Vagina (tissue), 2 donors: ENCODE results near the gene LRRC47. TPM values are rescaled to one million over a fixed set of nuclear protein-coding genes. Genes with fewer than 3 reads are reported as not detected.

ENCODE experiments used
- DNase-seq, 2 donors: peaks; one replicate each; pipeline ENCODE4 v3.0.0-alpha.2; 2017; ENCODE audit errors: extremely low spot score in 2 of 2
- H3K27ac ChIP-seq: fragments of 200-600 bp; sonication (generic); one replicate; pipeline ENCODE4 v1.5.1; 2019
- H3K27me3 ChIP-seq: fragments of 200-600 bp; sonication (generic); one replicate; pipeline ENCODE4 v1.5.1; 2019
- H3K36me3 ChIP-seq, 2 donors: fragments of 200-600 bp; sonication (generic); one replicate each; pipeline ENCODE4 v1.5.1; 2017 to 2019
- H3K4me1 ChIP-seq: fragments of 200-600 bp; sonication (generic); one replicate; pipeline ENCODE4 v1.5.1; 2019
- H3K4me3 ChIP-seq, 2 donors: fragments of 200-600 bp; sonication (generic); 1 replicate in 1 of 2; 2 replicates in 1 of 2; pipeline ENCODE4 v1.5.1; 2016 to 2019
- H3K9me3 ChIP-seq: fragments of 200-600 bp; sonication (generic); one replicate; pipeline ENCODE4 v1.5.1; 2019
- CTCF ChIP-seq, 3 experiments: fragments of 450-650 bp in 2 of 3; fragments of 200-600 bp in 1 of 3; sonication (generic) in 1 of 3; IDR thresholded peaks; one replicate each; pipeline ENCODE4 v1.5.1; 2017 to 2019; ENCODE audit warnings: antibody characterized with exemption in 3 of 3, mild to moderate bottlenecking in 2 of 3, moderate library complexity in 2 of 3
- POLR2A ChIP-seq, 2 donors: fragments of 450-650 bp; IDR thresholded peaks; one replicate each; pipeline ENCODE4 v1.6.1; 2017; ENCODE audit warnings: antibody characterized with exemption in 2 of 2, mild to moderate bottlenecking in 2 of 2, moderate library complexity in 2 of 2
- POLR2AphosphoS5 ChIP-seq, 2 donors: sonication (generic); formaldehyde crosslinking; IDR thresholded peaks; one replicate each; pipeline ENCODE4 v1.9.0; 2017; ENCODE audit warnings: antibody characterized with exemption in 2 of 2, mild to moderate bottlenecking in 2 of 2, low read depth in 1 of 2; ENCODE audit not compliant: insufficient read depth in 1 of 2
- intact Hi-C: fragments of 100-400 bp; cut with DNase I; formaldehyde crosslinking; loops from one replicate; pipeline ENCODE4 v1.15.1; 2023
- total RNA-seq: library from RNA; depleted of rRNA; stranded (reverse); fragments of >200 nt; gene quantifications from one replicate; pipeline ENCODE4 v1.2.3, GENCODE V29; 2016

The LRRC47 gene
- total RNA-seq, 1 donor from 2014 or later = 32.4 TPM

- no peak overlapping the region for H3K4me3 ChIP-seq
- TF ChIP-seq CTCF (IDR thresholded peaks at IDR 0.05) = no peak
- no peak for TF ChIP-seq POLR2AphosphoS5 (IDR thresholded peaks at IDR 0.05; ENCODE audit: insufficient read depth in 1 of 2, low read depth in 1 of 2)
- no peak for TF ChIP-seq POLR2A (IDR thresholded peaks at IDR 0.05)
- intact Hi-C loops = no loop called here
- H3K36me3 ChIP-seq = peaks cover 0 to 49% of the 10 kb centered on the region in 2 donors
- no peaks in the 10 kb centered on the region for H3K27me3 ChIP-seq
- H3K4me1 ChIP-seq = no peaks in the 10 kb centered on the region
- H3K27ac ChIP-seq = no peak overlapping the region
- H3K9me3 ChIP-seq = no peaks in the 10 kb centered on the region
- no peak for DNase-seq
Measured at GRCh38 chr1:3837200-3837599, 40.9 kb upstream of the LRRC47 start.

- Histone ChIP-seq H3K4me1 (no peaks in the 10 kb centered on the region), H3K36me3 (peaks cover 0 to 47% of the 10 kb centered on the region in 2 donors), H3K27ac (no peak overlapping the region), H3K4me3 (no peak overlapping the region), H3K9me3 (no peaks in the 10 kb centered on the region), H3K27me3 (no peaks in the 10 kb centered on the region)
- TF ChIP-seq CTCF (IDR thresholded peaks at IDR 0.05) (no peak), POLR2A (IDR thresholded peaks at IDR 0.05) (no peak), POLR2AphosphoS5 (IDR thresholded peaks at IDR 0.05; ENCODE audit: insufficient read depth in 1 of 2, low read depth in 1 of 2) (no peak)
- DNase-seq = no peak
- intact Hi-C loops = no loop called here
Measured at GRCh38 chr1:3836421-3836820, 40.1 kb upstream of the LRRC47 start.

DNA sequence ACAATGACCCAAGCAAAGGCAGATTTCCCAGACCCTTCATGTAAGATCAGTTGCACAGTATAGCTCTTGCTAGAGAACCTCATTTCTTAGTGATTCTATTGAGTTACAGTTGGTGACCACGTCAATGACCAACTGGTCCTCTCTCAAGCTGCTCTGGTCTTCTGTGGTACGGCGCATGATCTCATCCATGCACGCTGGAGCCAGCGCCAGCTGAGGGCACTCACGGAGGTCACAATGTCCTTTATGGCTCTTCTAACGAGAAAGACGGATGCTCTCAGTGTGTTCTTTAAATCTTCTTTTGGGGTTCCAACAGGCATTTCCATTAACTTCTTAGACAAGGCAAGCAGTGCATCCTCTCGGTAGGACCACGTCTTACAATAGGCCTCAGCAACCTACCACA is 38.4 kb upstream of the LRRC47 start:
- Histone ChIP-seq H3K36me3 (peaks cover 0 to 56% of the 10 kb centered on the region in 2 donors), H3K4me3 (no peak overlapping the region), H3K9me3 (no peaks in the 10 kb centered on the region), H3K27me3 (no peaks in the 10 kb centered on the region), H3K4me1 (no peaks in the 10 kb centered on the region), H3K27ac (no peak overlapping the region)
- no peak for DNase-seq
- TF ChIP-seq POLR2A (IDR thresholded peaks at IDR 0.05) (no peak), CTCF (IDR thresholded peaks at IDR 0.05) (no peak), POLR2AphosphoS5 (IDR thresholded peaks at IDR 0.05; ENCODE audit: insufficient read depth in 1 of 2, low read depth in 1 of 2) (no peak)
- intact Hi-C loops = no loop called here

DNA sequence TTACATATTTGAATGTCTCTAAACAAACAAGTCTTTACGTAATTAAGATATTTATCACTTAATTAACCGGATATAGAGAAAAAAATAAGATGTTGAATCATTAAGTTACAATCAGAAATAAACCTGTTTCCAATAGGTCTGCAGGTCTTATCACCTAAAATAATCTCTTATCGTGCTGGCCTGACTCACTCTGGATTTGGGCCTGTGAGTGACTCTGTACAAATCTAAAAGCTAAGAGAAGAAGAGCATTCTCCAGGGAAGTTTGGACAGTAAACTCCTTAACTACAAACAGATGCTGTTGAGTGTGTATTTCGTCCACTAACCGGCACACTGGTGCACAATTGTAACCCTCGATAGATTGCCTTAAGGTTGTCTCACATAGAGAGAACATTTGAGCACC is 35.4 kb upstream of the LRRC47 start:
- DNase-seq = no peak
- H3K27ac ChIP-seq = no peak overlapping the region
- H3K4me1 ChIP-seq = no peaks in the 10 kb centered on the region
- TF ChIP-seq POLR2A (IDR thresholded peaks at IDR 0.05) = no peak
- no peak for TF ChIP-seq POLR2AphosphoS5 (IDR thresholded peaks at IDR 0.05; ENCODE audit: insufficient read depth in 1 of 2, low read depth in 1 of 2)
- TF ChIP-seq CTCF (IDR thresholded peaks at IDR 0.05) = no peak
- intact Hi-C loops = no loop called here
- no peaks in the 10 kb centered on the region for H3K9me3 ChIP-seq
- no peak overlapping the region for H3K4me3 ChIP-seq
- no peaks in the 10 kb centered on the region for H3K27me3 ChIP-seq
- H3K36me3 ChIP-seq = peaks cover 0 to 49% of the 10 kb centered on the region in 2 donors

GRCh38 chr1:3828391-3828790 is 32.1 kb upstream of the LRRC47 start:
- H3K36me3 ChIP-seq = peaks cover 0 to 70% of the 10 kb centered on the region in 2 donors

More at GRCh38 chr1:3828391-3828790, 32.1 kb upstream of the LRRC47 start:
- TF ChIP-seq CTCF (IDR thresholded peaks at IDR 0.05) = no peak
- no peak for TF ChIP-seq POLR2AphosphoS5 (IDR thresholded peaks at IDR 0.05; ENCODE audit: insufficient read depth in 1 of 2, low read depth in 1 of 2)
- no peak for TF ChIP-seq POLR2A (IDR thresholded peaks at IDR 0.05)
- Histone ChIP-seq H3K9me3 (no peaks in the 10 kb centered on the region), H3K4me3 (no peak overlapping the region), H3K4me1 (no peaks in the 10 kb centered on the region), H3K27ac (no peak overlapping the region), H3K27me3 (no peaks in the 10 kb centered on the region)
- no peak for DNase-seq
- intact Hi-C loops = no loop called here
